Stimulated activated CD8-positive, alpha-beta memory T cell treated with anti-CD3 and anti-CD28 coated beads, Interleukin-4, amount 100 ng/mL, for 1 hour (primary cell): ENCODE measurements around the gene MEGF9.
"Not testable (repeated sequence)": the region's sequence is repeated elsewhere in the genome, so short reads cannot be mapped to it uniquely, and the experiment has no call there.

Experiments used
- DNase-seq, 2 donors: peaks; one replicate each; pipeline ENCODE4 v3.0.0-alpha.2; 2020; ENCODE audit warnings: low read depth in 2 of 2, low spot score in 1 of 2

MEGF9 gene

GRCh38 chr9:120662513-120662912 is 51.8 kb downstream of the MEGF9 start:
- DNase-seq = no peak

DNA sequence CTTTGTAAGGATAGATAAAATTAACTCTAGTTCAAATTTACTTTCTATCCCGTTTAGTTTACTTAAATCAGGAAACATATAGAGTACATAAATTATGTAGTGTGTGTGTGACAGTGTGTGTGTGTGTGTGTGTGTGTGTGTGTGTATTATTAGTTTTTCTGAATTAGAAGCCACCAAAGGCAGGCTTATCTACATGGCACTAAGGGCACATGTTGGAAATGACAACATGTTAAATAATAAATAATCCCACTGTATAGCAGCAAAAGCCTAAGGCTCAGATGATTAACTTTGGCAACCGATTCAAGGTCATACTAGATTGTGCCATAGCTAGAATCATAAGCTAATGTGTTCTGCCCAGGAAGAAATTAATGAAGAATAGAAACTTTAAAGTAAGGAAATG is 54.6 kb downstream of the MEGF9 start:
- DNase-seq = no peak

DNA sequence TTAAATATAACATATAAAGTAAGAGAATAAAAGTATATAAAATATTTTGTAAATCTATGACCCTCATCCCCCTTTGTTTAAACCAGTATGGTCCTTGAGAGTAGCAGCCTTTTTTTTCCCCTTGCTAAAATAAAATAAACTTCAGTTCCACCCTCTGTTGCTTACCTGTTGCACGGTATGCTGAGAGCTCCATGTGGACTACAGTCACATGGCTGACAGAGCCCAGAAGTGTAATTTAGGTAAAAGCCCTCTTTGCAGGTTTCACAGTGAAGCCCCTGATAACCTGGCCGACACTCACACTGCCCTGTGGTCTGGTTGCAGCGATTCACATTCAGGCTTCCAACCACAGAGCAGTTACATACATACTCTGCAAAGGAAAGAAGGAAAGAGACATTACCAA is 55.1 kb downstream of the MEGF9 start:
- DNase-seq = no peak

DNA sequence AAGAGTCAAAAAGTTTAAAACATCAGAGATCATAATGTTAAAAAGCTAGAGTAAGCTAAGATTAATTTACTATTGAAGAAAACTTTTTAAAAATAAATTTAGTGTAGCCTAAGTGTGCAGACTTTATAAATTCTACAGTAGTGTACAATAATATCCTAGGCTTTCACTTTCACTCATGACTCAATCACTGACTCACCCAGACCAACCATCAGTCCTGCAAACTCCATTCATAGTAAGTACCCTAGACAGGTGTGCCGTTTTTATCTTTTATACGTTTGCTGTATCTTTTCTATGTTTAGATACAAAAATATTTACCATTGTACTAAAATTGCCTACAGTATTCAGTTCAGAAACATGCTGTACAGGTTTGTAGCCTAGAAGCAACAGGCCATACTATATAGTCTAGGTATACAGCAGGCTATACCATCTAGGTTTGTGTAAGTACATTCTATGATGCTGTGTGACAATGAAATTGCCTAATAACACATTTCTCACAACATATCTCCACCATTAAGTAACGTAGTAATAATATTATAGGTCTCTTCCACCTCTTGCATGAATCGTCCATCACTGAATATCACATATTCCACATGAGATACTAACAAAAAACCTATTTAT is 59.2 kb downstream of the MEGF9 start:
- DNase-seq = no peak

DNA sequence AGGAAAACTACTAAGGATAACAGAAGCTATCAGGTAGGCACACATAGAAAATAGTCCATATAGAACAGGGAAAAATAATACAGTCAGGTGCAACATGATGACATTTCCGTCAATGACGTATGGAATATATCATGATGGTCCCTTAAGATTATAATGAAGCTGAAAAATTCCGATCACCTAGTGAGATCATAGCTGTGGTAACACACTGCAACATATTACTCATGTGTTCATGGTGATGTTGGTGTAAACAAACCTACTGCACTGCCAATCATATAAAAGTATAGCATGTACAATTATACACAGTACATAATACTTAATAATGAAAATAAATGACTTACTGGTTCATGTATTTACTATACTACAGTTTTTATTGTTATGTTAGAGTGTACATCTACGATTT is 60.0 kb downstream of the MEGF9 start:
- no peak for DNase-seq

GRCh38 chr9:120653762-120654161 is 60.5 kb downstream of the MEGF9 start:
- DNase-seq = no peak

DNA sequence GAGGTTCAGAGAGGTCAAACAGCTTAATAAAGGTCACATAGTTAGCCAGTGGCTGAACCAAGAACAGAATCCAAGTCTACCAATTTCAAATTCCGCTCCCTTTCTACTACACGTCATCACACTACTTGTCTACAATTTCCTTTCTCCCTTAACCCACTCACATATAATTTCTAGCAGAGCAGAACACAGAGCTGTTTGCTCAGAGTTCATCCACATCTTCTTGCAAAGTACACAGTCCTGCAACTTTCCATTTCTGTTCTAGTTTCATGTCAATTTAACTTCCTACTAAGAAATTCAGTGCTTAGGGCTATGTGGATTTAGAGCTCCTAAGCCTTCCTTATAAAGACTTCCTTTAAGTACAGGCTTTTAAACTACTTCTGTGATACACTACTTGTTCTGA is 61.3 kb downstream of the MEGF9 start:
- no peak for DNase-seq

DNA sequence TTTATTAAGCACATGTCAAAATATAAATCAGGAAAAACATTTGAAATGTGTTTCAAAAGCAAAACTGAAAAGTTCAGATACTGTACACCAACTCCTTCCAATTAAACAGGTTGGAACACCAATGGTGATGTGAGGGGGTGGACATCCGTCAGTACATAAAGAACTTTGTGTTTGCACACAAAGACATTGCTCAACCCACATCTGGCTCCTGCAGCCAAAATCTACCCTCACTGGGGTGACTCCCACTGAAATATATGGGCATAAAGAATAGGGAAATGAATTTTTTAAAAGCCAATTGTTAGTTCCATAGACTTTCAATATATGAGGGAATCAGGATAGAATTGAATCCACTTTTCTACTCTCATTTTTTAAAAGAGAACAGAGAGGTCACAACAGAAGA is 63.9 kb downstream of the MEGF9 start:
- DNase-seq = no peak

DNA sequence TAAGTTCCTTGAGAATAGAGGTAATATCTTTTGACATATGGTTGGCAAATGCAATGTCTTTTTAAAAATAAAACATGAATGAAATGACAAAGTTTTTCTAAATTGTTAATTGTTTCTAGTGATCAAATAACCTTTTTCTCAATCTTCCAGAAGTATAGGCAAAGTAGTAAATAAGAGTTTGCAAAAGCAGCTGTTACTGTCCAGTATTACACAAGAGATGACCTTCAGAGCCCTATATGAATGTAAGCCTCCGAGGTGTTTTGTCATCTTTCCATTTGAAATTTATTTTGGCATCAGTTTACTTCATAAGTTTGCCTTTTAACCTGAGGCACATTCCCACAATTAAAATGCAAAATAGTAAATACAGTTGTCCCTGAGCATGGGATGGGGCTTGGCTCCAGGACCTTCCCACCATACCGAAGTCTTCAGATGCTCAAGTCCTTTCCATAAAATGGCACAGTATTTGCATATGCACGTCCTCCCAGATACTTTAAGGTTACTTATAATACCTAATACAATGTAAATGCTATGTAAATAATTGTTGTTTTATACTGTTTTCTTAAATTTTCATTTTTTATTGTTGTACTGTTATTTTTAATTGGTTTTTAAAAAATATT is 65.6 kb downstream of the MEGF9 start:
- no peak for DNase-seq

DNA sequence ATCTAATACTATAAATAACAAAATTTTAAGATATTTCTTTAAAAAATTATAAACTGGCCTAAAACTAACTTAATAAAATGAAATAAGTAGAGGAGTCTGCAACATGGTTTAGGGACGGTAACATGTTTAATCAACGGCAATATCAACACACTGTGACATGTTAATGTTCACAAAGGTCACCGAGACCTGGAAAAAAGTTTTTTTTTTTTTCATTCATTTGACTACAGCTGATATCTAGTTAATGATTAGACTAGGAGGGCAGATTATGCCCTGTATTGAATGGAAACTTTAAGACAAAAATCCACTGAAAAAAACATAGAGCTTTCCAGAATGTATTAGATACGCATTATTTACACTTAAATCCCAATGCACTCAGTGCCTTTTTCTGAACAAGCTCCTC is 67.3 kb downstream of the MEGF9 start:
- DNase-seq = no peak

DNA sequence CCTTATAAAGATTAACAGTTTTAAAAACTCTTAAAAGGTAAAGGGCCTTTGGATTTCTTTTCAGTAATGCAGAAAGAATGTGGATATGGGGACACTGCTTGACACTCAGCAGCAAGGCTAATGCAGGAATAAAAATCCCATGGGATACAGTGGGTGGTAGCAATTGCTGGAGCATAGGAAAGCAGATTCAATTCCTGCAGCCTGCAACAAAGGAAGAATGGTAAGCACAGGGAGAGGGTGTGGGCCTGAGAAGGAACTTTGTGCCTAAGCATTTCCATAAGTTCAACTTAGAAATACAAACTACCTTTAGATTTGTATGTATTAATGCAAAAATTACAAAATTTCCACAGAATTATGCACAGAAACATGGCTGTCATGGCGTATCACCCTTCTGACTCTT is 68.5 kb downstream of the MEGF9 start:
- no peak for DNase-seq

GRCh38 chr9:120643061-120643460 is 71.2 kb downstream of the MEGF9 start:
- DNase-seq = no peak

DNA sequence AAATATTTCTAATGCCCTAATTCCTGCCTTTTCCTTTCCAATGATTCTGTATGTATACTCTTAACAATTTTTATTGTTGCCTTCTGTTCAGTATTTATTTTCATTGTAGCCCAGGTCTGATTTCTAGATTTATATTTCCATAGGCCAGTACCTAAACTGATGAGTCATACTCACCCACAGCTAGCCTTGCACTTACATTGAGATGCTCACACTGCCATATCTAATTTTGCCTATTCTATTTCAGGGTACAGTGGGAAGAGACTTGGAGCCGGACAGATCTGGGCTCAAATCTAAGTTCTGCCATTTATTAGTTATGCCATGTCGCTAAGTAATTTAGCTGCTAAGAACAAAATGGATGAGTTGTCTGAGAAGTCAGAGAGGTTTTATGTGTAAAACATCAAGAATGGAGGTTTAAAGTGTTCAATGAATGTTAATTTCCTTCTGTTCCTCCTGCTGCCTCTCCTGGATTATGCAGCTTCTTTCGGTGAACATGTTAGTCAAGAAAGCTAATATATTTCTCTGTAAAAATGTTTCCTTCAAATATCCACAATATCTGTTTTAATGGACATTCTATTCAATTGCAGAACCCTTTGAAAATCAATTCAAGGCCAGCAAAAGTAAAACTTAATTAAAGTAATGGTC is 72.0 kb downstream of the MEGF9 start:
- no peak for DNase-seq

- DNase-seq = not testable (repeated sequence)
Observed at GRCh38 chr9:120640874-120641273, 73.4 kb downstream of the MEGF9 start.

DNA sequence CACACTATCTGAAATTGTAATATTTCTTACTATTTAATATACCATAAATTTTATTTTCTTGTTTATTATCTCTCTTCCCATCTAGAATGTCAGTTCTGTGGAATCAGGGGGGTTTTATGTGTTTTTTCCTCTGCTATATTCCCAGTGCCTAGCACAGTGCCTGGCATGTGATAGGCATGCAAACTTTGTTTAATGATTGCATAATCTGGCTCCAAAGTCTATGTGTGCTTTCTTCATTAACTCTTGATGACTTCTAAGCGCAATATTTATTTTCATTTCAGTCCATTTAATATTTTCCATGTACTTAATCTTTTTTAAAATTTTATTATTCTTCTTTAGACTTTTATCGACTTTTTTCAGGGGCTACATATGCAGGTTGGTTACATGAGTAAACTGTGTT is 73.9 kb downstream of the MEGF9 start:
- DNase-seq = no peak

DNA sequence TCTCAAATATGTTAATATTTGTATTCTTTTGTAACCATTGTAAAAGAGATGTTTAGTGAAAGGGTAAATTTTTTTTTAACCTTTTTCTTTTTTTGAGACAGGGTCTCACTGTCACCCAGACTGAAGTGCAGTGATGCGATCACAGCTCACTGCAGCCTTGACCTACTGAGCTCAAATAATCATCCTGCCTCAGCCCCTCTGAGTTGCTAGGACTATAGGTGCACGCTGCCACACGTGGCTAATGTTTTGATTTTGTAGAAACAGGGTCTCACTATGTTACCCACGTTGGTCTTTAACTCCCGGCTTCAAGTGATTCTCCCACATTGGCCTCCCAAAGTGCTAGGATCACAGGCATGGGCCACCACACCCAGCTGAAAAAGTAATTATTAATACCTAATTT is 76.4 kb downstream of the MEGF9 start:
- DNase-seq = no peak

- DNase-seq = no peak
Observed at GRCh38 chr9:120636194-120636957, 77.9 kb downstream of the MEGF9 start.

DNA sequence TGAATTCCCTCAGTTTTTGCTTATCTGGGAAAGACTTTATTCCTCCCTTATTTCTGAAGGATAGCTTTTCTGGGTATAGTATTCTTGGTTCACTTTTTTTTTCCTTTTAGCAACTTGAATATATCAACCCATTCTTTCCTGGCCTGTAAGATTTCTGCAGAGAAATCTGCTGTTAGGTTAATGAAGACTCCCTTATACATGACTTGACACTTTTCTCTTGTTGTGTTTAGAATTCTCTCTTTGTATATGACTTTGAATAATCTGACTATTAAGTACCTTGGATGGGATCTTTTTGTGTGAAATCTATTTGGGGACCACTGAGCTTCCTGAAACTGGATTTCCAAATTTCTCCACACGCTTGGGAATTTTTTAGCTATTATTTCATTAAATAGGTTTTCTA is 79.3 kb downstream of the MEGF9 start:
- no peak for DNase-seq

DNA sequence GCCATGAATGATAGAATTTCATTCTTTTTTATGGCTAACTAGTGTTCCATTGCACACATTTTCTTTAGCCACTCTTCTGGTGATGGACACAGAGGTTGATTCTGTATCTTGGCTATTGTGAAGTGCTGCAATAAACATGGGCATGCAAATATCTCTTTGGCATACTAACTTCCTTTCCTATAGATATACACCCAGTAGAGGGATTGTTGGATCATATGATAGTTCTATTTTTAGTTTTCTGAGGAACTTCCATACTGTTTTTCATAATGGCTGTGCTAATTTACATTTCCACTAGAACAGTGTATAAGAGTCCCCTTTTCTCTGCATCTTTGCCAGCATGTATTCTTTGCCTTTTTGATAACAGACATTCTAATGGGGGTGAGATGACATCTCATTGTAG is 83.9 kb downstream of the MEGF9 start:
- no peak for DNase-seq

GRCh38 chr9:120628925-120629497 is 85.3 kb downstream of the MEGF9 start:
- DNase-seq = not testable (repeated sequence)

- DNase-seq = no peak
Observed at GRCh38 chr9:120628207-120628924, 85.9 kb downstream of the MEGF9 start.
